DMS53 treated with DMSO at 0.1 percent for 48 hours (cell line): ENCODE data around the gene DNPH1.

Source experiments
- DNase-seq: peaks from one replicate; lab custom pipeline; 2025; ENCODE audit not compliant: unreplicated experiment; lab: John Stamatoyannopoulos, UW

DNPH1 gene

GRCh38 chr6:43247114-43247999, 18.1 kb upstream of the DNPH1 start:
- peak; percentile 87 for DNase-seq

DNA sequence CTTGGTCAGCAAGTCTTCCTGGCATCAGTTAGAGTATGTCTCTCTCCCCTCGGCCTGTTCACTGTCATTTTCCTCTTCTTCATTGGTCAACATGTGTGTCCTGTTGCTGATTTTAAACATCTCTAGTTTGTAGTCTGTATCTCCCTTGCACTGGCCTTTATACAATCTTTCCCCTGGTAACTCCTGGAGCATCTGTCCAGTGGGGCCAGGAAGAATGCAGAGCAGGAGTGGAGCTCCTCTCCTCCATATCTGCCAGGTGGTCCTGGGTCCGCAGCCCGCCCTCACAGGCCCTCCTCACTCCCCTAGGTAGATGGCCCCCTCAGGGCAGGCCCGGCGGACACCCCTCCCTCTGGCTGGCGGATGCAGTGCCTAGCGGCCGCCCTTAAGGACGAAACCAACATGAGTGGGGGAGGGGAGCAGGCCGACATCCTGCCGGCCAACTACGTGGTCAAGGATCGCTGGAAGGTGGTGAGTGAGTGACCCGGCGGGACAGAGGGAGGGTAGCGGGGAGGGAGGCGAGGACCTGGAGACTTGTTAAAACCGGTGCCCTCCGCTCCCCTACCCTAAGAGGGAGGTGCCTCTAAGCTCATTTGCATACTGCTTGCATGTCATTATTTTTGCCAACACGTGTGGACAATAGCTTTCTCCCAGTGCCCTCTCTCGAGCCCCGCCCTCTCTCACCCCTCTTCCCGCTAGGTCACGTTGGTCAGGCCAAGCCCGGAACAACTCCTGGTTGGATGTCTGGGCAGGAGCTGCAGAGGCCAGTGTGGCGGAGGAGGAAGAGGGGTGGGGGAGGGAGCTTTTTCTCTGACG, 17.2 kb upstream of the DNPH1 start:
- peak; percentile 87 for DNase-seq

DNA sequence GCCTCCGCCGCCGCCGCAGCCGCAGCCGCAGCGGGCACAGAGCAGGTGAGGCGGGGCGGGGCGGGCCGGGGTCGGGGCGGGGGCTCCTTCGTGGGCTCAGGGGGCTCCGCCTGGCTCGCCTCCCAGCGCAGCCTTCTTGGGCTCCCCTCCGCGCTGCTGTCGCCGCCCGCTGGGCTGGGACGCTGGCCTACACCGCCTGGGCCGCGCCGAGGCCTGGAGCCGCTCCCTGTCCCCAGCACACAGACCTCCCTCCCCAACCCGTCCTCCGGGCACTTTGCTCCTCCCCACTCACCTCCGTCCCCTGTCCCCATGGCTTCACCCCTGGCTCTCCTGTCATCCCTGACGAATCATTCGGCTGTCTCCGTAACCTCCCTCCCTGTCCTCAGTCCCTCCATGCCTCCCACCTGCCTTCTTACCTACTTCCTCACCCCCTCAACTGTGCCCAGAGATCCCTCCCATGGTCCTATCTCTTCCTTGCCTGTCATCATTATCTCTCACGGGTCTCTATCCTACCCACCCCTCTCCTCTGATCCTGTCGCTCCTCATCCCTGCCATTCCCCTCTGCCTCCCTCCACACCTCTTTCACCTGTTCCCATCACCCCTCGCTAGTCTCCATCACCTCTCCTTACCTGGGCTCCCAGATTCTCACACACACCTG, 14.5 kb upstream of the DNPH1 start:
- DNase-seq, result no peak

DNA sequence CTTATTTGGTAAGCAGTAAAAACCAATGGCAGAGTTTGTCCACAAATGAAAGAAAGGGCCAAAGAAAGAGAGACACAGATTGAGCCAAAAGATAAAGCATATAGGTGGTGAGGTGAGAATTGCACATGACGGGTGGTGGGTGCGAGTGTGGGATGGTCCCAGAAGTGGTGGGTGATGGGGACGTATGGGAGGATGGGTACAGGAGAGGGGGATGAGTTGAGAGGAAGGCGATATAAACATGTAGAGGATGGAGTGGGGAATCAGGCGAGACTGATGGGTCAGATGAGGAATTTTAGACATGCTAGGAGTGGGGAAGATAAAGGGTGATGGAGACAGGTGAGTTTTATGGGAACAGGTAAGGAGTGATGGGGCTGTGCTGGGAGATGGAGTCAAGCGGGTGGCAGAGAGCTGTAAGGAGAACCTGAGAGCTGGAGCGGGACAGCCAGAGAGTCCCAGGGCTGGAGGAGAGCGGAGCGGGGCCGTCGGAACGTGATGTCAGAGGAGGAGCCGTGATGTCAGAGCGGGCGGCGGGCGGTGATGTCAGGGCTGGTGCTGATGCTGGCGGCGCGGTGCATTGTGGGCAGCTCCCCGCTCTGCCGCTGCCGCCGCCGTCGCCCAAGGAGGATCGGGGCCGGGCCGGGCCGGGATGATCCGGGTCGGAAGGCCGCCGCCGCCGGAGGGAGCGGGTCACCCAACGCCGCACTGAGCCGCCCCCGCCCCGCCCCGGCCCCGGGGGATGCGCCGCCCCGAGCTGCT, 13.8 kb upstream of the DNPH1 start, which contains the start of gene TTBK1:
Gene TTBK1 (plus strand): TSS at position 574 of the 756 bp plus-strand sequence. CDS start 3,180 bp downstream, outside the sequence.
- DNase-seq, result no peak

GRCh38 chr6:43241446-43241845, 12.2 kb upstream of the DNPH1 start:
- no peak for DNase-seq

DNA sequence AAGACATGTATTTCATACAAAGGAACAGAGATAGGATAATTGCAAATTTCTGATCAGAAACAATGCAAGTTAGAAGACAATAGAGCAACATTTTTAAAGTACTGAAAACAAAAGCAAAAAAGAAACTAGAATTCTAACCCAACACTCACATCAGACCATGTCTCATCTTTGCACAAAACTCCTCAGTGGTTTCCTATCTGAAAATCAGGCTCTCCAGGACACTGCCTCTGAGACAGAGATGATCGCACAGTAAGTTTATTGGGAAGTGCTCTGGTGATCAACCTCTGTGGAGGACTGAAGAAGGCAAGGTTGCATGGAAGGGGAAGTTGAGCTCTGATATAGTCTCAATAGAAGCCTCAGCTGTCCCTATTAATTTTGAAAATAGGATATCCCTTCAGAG, 11.7 kb upstream of the DNPH1 start:
- DNase-seq, result no peak

GRCh38 chr6:43239054-43239453, 9.8 kb upstream of the DNPH1 start:
- DNase-seq, result no peak

DNA sequence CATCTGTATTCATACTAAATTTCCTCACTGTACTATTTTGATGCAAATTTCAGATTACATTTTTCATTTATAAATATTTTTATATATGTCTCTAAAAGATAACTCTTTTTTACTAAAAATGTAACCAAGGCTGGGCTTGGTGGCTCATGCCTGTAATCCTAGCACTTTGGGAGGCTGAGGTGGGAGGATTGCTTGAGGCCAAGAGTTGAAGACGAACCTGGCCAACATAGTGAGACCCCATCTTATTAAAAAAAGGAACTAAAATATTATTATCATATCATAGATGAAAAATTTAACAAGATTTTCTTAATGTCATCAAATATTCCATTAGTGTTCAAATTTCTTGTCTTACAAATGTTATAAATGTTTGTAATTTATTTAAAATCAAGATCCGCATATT, 6.6 kb upstream of the DNPH1 start:
- no peak for DNase-seq

DNA sequence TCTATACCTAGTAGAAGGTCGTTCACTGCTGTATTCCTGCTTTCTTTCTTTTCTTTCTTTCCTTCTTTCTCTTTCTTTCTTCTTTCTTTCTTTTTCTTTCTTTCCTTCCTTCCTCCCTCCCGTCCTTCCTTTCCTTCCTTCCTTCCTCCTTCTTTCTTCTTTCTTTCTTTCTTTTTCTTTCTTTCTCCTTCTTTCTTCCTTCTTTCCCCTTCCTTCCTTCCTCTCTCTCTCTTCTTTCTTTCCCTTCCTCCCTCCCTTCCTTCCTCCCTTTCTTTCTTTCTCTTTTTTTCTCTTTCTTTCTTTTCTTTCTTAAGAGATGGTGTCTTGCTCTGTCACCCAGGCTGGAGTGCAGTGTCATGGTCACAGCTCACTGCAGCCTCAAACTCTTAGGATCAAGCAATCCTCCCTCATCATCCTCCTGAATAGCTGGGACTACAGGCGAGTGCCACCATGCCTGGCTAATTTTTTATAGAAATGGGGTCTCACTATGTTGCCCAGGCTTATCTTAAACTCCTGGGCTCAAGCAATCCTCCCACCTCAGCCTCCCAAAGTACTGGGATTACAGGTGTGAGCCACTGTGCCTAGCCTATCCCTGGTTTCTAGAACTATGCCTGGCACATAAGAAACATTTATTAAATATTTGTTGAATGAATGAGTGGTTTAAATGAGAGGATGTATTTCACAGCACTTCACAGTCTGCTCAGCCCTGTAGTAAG, 2.6 kb upstream of the DNPH1 start:
- DNase-seq, result no peak

- DNase-seq, result no peak
These were observed 1.8 kb upstream of the DNPH1 start for GRCh38 chr6:43231053-43231452.

- no peak for DNase-seq
These were observed 731 bp upstream of the DNPH1 start for GRCh38 chr6:43229803-43230620.

DNA sequence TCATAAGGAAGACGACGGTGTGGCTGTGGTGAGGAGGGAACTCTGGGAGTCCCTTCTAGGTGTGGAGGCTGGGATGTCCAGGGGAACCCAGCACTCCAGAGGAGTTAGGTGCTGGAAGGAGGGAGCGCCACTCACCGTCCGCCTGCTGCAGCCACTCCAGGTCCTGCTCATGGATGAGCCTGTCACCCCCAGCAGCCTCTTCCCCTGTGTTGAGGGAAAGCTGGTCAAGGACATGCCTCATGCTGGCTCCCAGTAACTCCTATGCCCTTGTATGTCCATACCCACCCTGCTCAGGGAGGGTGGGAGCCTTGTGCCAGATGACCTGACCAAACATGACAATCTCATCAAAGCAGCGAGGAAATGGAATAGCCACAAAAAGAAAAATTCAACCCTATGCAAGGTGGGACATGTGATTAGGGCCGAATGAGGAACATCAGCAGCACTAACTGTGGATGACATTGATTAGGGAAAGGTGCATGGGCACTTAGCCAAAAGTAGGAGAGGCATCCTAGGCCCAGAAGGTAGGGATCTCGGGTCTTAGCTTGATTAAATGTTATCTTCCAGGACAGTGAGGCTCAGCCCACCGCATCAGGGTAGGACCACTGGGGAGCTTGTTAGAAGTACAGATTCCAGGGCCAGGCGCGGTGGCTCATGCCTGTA, 3.0 kb downstream of the DNPH1 start:
- DNase-seq, result no peak

GRCh38 chr6:43223175-43223574, 6.1 kb downstream of the DNPH1 start:
- DNase-seq, result no peak

DNA sequence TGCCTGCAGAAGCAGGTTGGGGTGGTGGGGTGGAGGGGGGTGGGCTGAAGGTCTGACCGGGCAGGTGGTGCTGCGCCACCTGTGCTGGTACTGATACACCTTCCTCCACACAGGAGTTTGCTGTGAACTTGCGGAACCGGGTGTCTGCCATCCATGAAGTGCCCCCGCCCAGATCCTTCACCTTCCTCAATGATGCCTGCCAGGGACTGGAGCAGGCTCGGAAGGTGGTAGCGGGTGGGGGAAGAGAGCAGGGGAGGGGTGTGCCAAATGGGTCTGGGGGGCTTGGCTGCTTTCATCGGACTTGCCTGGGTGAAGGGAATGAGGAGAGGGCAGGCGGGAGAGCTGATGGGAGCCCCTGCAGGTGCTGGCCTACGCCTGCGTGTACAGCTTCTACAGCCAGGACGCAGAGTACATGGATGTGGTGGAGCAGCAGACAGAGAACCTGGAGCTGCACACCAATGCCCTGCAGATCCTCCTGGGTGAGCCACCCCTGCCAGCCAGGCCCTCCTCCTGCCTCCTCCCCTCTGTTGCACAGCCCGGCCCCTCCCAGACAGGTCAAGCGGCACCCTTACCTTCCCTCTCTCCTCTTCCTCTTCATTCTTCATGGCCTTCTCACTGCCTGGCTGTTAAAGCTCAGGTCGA, 6.7 kb downstream of the DNPH1 start:
- DNase-seq, result no peak

GRCh38 chr6:43221046-43221972, 8.0 kb downstream of the DNPH1 start:
- DNase-seq, result no peak

DNA sequence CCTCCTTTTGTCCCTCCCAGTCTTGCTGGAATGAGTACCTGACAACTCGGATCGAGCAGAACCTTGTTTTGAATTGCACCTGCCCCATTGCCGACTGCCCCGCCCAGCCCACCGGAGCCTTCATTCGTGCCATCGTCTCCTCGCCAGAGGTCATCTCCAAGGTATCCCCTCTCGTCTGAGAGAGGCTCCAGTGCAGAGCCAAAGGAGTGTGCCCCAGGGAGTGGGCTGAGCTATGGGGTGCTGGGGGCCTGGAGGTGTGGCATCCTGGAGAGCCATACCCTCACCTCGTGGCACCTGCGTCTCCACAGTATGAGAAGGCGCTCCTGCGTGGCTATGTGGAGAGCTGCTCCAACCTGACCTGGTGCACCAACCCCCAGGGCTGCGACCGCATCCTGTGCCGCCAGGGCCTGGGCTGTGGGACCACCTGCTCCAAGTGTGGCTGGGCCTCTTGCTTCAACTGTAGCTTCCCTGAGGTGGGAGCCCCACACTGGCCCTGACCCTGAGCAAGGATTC, 8.8 kb downstream of the DNPH1 start:
- no peak for DNase-seq

GRCh38 chr6:43219814-43220213, 9.5 kb downstream of the DNPH1 start:
- no peak for DNase-seq
